Left lobe of liver (tissue), 2 donors: ENCODE results near the gene ROR1. TPM values are rescaled to one million over a fixed set of nuclear protein-coding genes. Genes with fewer than 3 reads are reported as not detected.

ENCODE experiments used
- ATAC-seq: fragments of 200-7000 bp; cut with Tn5 transposase; one replicate; pipeline ENCODE4 v1.9.1; 2020; ENCODE audit warnings: mild to moderate bottlenecking, moderate library complexity
- DNase-seq: peaks from one replicate; pipeline ENCODE4 v3.0.0-alpha.2; 2020; ENCODE audit warnings: low spot score
- total RNA-seq: library from RNA; stranded (reverse); gene quantifications from one replicate; pipeline ENCODE4 v1.2.1, GENCODE V29; 2021
- donor health status: DM: no; HTN: no; CAD: no; lungs with moderate emphysema.
- donor health status: DM: no; HTN: yes; CAD: no.

ROR1 gene
- total RNA-seq, 1 donor from 2014 or later, result 0.28 TPM

- no peak for ATAC-seq
- no peak for DNase-seq
Measured at GRCh38 chr1:63991685-63992084, 217.9 kb downstream of the ROR1 start.

GRCh38 chr1:64000021-64000420, 226.2 kb downstream of the ROR1 start:
- no peak for ATAC-seq
- no peak for DNase-seq

DNA sequence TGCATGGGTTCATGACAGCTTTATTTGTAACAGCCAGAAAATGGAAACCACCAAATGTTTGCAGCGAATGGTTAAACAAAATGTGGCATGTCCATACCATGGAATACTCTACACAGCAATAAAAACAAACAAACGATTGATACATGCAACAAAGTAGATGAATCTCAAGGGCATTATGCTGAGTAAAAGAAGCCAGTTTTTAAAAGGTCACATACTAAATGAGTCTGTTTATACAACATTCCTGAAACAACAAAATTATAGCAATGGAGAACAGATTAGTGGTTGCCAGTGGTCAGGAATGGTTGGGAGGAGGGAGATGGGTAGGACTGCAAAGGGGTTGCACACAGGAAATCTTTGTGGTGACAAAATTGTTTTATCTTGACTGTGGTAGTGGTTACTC, 227.2 kb downstream of the ROR1 start:
- no peak for ATAC-seq
- no peak for DNase-seq

DNA sequence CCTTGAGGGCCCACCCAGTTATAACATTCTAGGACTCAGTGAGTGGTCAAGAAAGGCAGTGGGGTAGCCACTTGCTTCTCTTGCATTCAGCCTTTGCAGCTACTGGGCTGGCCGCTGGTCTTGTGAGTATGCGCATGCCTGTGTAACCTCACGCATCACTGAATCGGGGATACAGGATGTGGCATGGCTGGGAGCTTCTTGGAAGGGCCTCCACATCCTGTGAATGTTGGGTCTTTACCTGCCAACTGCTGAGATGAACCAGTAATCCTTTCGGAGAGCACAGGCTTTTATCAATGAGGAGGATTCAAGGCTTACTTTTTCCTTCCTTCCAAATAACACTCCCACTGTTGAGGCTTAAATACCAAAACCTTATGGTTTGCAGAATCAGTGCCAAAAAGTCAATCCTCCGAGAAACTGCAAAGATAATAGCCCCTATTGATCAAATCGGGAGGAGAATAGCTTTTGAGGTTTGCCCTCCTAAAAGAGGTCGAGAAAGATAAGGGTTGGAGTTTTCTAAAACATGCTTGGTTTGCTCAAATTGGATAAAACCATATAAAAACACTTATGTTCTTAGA, 230.7 kb downstream of the ROR1 start:
- DNase-seq, result no peak
- ATAC-seq, result no peak

DNA sequence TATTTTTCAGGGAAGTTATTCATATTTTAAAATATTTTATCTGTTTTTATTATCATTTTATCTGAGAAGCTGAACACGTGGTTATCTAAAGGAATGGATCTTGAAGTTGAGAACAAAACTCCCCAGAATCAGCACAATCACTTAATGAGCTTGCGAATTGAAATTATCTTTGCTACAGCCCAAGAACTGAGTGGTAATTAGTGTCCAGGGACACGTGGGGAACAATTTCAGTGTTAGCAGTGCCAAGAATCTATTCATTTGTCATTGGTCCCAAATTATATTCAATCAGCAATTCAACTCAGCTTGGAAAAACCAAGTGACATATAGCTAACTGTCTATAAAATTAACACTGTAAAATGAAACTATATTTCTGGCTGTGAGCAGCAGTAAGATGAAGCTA, 232.0 kb downstream of the ROR1 start:
- no peak for ATAC-seq
- no peak for DNase-seq

DNA sequence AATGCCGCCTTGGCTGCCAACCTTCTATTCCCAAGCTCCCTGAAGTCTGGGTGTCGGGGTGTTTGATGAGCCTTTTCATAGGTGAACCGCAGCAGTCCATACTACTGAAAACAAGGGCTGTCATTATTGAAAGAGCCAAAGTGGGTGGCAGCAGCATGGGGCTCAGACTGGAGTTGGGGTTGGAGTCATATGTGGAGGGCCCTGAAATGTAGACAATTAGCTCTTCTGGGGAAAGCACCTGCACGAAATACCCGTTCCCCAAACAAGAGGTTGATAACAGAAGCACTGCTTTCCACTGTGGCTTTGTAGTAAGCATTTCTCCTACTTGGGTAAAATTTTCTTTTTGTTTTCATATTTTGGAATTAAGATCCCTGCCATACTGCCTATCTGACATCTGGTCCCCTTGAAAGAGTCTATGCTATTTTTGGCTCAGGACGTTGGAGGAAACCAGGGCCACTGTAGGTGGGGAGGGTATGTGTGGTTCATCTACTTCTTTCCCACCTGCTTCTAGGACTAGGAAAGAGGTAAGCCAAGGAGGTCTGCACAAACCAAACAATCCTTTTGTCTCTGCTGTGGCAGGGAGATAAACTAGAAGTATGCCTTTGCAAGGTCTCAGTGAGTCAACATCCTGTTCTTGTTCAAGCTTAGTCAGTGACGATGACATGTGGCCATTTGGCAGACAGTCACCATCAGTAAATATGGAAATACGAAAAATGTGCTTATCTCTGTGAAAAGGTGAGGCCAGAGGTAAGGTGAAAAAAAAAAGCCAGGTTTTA, 232.6 kb downstream of the ROR1 start:
- DNase-seq (no peak), ATAC-seq (peak; percentile 50)

GRCh38 chr1:64010316-64010715, 236.5 kb downstream of the ROR1 start:
- no peak for ATAC-seq
- no peak for DNase-seq

GRCh38 chr1:64013395-64013794, 239.6 kb downstream of the ROR1 start:
- ATAC-seq (no peak), DNase-seq (no peak)

- DNase-seq (no peak), ATAC-seq (no peak)
Measured at GRCh38 chr1:64019818-64020217, 246.0 kb downstream of the ROR1 start.

DNA sequence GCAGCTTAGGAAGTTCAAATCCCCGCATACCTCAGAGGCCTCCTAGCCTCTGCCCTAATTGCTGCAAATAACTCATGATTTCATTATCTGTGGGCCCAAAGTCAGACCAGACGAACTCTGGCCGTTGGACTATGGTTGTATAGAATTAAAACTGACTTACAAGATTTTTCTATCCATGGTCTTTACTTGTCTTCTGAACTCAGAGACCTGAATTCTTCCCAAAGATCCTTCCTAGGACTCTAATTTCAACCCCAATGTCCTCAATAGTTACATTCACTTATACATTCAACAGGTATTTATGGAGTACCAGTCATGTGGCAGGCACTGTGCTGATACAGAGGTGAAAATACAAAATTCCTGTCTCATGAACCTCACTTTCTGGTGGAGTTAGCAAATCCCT, 247.2 kb downstream of the ROR1 start:
- ATAC-seq, result no peak
- DNase-seq, result no peak

DNA sequence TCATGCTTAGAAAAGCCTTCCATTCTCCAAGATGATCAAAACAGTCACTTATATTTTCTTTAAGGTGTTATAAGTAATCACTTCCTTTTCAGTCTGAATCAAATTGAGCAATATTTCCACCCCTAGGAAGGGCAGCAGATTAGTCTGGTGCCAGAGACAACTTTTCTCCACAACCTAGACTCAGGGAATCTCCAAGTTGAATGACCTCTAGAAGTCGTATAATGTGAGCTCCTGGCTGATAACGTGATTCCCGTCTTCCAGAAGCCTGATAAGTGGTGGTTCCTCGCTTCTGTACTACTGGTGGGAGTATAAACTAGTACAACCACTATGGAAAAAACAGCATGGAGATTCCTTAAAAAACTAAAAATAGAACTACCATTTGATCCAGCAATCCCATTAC, 251.2 kb downstream of the ROR1 start:
- no peak for DNase-seq
- ATAC-seq, result no peak

- no peak for DNase-seq
Measured at GRCh38 chr1:64029037-64029436, 255.2 kb downstream of the ROR1 start.

GRCh38 chr1:64030411-64030810, 256.6 kb downstream of the ROR1 start:
- DNase-seq, result no peak
- no peak for ATAC-seq

More at GRCh38 chr1:64029037-64029436, 255.2 kb downstream of the ROR1 start:
- ATAC-seq, result no peak

DNA sequence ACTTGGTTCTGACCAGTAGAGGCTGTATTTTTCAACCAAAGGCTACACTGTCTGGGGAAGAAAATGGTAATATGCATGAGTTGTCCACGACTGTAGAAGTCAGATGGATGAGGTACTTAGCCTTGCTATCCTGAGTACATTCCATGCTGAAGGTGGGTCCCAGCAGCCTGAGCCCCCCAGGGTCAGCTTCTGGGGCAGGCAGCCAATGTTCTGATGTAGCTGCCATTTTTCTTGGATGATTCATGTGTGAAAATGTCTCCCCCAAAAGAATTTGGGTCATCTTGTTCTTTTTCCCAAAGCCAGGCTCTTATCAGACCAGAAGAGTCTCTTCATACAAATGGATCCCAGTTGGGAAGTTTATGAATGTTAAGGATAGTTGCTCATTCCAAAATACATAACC, 257.4 kb downstream of the ROR1 start:
- no peak for DNase-seq
- ATAC-seq, result no peak

- ATAC-seq (no peak), DNase-seq (no peak)
Measured at GRCh38 chr1:64033667-64034220, 259.9 kb downstream of the ROR1 start.

GRCh38 chr1:64036549-64036948, 262.7 kb downstream of the ROR1 start:
- no peak for ATAC-seq

DNA sequence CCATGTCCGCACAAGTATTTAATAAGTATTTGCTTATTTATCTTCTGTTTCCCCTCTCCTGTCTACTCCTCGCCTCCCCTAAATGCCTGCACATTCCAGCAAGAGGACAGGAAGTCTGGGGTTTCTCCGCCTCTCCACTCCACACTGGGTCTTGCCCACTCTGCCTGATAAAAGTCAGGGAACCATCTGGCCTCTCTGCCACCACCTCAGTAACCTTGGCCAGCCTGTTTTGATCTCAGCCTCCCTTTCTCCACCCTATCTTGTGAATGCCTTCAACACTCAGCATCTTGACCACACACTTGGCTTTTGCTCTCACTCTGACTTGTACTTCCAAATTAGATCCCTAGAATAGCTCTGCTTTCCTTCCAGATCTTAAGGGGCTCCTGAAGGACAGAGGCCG, 264.3 kb downstream of the ROR1 start:
- ATAC-seq, result no peak
- DNase-seq, result no peak

More at GRCh38 chr1:64036549-64036948, 262.7 kb downstream of the ROR1 start:
- DNase-seq, result no peak

GRCh38 chr1:64038965-64039364, 265.1 kb downstream of the ROR1 start:
- no peak for DNase-seq
- ATAC-seq, result no peak

DNA sequence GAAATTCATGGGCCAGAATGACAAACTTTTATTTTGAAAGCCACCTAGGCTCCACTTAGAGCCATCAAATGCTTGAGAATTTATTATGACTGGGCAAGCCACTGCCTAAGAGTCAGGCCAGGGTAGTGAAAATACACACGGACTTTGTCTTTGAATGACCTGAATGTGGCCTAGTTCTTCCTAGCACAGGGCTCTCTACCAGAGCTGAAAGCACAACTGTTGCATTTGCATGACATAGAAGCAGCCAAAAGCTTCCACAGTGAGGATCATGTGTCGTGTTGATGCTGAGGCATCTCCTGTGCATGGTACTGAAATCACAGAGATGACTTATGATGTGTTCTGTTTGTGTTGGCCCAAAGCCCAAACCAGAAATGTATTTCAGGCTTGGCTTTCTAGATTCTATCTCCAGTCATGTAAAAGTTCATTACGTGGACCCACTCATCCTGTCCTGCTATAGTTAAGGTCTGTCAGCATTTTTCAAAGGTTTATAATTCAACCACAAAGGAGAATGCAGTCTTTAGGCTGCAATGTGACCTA, 265.6 kb downstream of the ROR1 start:
- no peak for ATAC-seq

GRCh38 chr1:64041371-64042131, 267.7 kb downstream of the ROR1 start:
- no peak for ATAC-seq

More for the DNA sequence above, 265.6 kb downstream of the ROR1 start:
- DNase-seq, result no peak

GRCh38 chr1:64042331-64043100, 268.7 kb downstream of the ROR1 start:
- ATAC-seq (no peak), DNase-seq (no peak)

More at GRCh38 chr1:64041371-64042131, 267.7 kb downstream of the ROR1 start:
- no peak for DNase-seq
